Left ventricle myocardium superior (tissue), 1 donor: ENCODE data around the gene KHDC1. TPM values are rescaled to one million over a fixed set of nuclear protein-coding genes. Genes with fewer than 3 reads are reported as not detected.
"Not testable (repeated sequence)": the region's sequence is repeated elsewhere in the genome, so short reads cannot be mapped to it uniquely, and the experiment has no call there.

Experiments used
- ATAC-seq: fragments of 200-7000 bp; cut with Tn5 transposase; one replicate; pipeline ENCODE4 v1.9.1; 2020; ENCODE audit warnings: mild to moderate bottlenecking, moderate library complexity
- DNase-seq: peaks from one replicate; pipeline ENCODE4 v3.0.0-alpha.2; 2020
- intact Hi-C: fragments of 100-400 bp; cut with micrococcal nuclease; formaldehyde crosslinking; loops from one replicate; pipeline ENCODE4 v1.11.0; 2022
- total RNA-seq: library from RNA; stranded (reverse); fragmentation: NEBNext Ultra II Directional; extraction: Animal tissue kit (Norgen Biotek cat#: 25700); gene quantifications from one replicate; pipeline ENCODE4 v1.2.1, GENCODE V29; 2021
- donor health status: DM: no; HTN: yes; CAD: no; lungs with severe emphysema.

KHDC1 gene
- total RNA-seq, 1 donor from 2014 or later = 0.79 TPM

GRCh38 chr6:73200247-73200646 lies 62.7 kb downstream of the KHDC1 start:
- intact Hi-C loops = no loop called here
- DNase-seq = no peak
- no peak for ATAC-seq

GRCh38 chr6:73194744-73195143 lies 68.3 kb downstream of the KHDC1 start:
- intact Hi-C loops = no loop called here
- DNase-seq = no peak
- ATAC-seq = no peak

GRCh38 chr6:73193302-73193701 lies 69.7 kb downstream of the KHDC1 start:
- intact Hi-C loops, ATAC-seq: not testable (repeated sequence)

More at GRCh38 chr6:73193302-73193701, 69.7 kb downstream of the KHDC1 start:
- DNase-seq = not testable (repeated sequence)

Other genes starting within 250 kb of the KHDC1 start
- gene KHDC1L, start 37.7 kb downstream of the KHDC1 start, total RNA-seq = not detected
- not detected for gene DPPA5, start 91.1 kb upstream of the KHDC1 start, total RNA-seq
- gene KHDC3L, start 99.5 kb upstream of the KHDC1 start, total RNA-seq = not detected
- gene OOEP, start 106.7 kb upstream of the KHDC1 start, total RNA-seq = 0.45 TPM
- 0.52 TPM for gene DDX43, start 131.6 kb upstream of the KHDC1 start, total RNA-seq
- gene CGAS, start 189.1 kb upstream of the KHDC1 start, total RNA-seq = 1.0 TPM
- 28.9 TPM for gene MTO1, start 198.5 kb upstream of the KHDC1 start, total RNA-seq